Heart left ventricle (tissue), 16 donors: ENCODE results near the gene SLC41A1. TPM values are rescaled to one million over a fixed set of nuclear protein-coding genes. Genes with fewer than 3 reads are reported as not detected.

ENCODE experiments used
- ATAC-seq, 4 donors: fragments of 200-7000 bp; cut with Tn5 transposase; one replicate each; pipeline ENCODE4 v1.9.1; 2020 to 2022; ENCODE audit warnings: moderate library complexity in 4 of 4, mild to moderate bottlenecking in 3 of 4, moderate number of reproducible peaks in 1 of 4
- DNase-seq, 5 donors: peaks; one replicate each; pipeline ENCODE4 v3.0.0-alpha.2; 2020
- H3K27ac ChIP-seq, 12 donors: fragments of 200-600 bp; sonication (generic) in 4 of 12; one replicate each; pipeline versions ENCODE4 v1.5.0 to v1.8.0; 2016 to 2022; ENCODE audit warnings: mild to moderate bottlenecking in 2 of 12
- H3K27me3 ChIP-seq, 9 donors: fragments of 200-600 bp; sonication (generic) in 2 of 9; one replicate each; pipeline versions ENCODE4 v1.5.1 to v1.8.0; 2016 to 2022; ENCODE audit warnings: mild to moderate bottlenecking in 3 of 9
- H3K36me3 ChIP-seq, 9 donors: fragments of 200-600 bp; sonication (generic) in 2 of 9; one replicate each; pipeline versions ENCODE4 v1.5.0 to v1.8.0; 2018 to 2022; ENCODE audit warnings: mild to moderate bottlenecking in 2 of 9
- H3K4me1 ChIP-seq, 12 donors: fragments of 200-600 bp; sonication (generic) in 4 of 12; one replicate each; pipeline versions ENCODE4 v1.5.0 to v1.8.0; 2016 to 2022; ENCODE audit warnings: mild to moderate bottlenecking in 3 of 12
- H3K4me3 ChIP-seq, 12 donors: fragments of 200-600 bp; sonication (generic) in 4 of 12; one replicate each; pipeline versions ENCODE4 v1.5.0 to v1.8.0; 2017 to 2022; ENCODE audit warnings: mild to moderate bottlenecking in 9 of 12, moderate library complexity in 4 of 12
- H3K9me3 ChIP-seq, 12 donors: fragments of 200-600 bp; sonication (generic) in 4 of 12; one replicate each; pipeline versions ENCODE4 v1.5.0 to v1.8.0; 2016 to 2022; ENCODE audit warnings: mild to moderate bottlenecking in 1 of 12
- CTCF ChIP-seq, 12 donors: fragments of 200-600 bp; sonication (generic) in 4 of 12; IDR thresholded peaks; one replicate each; pipeline versions ENCODE4 v1.5.0 to v1.8.0; 2018 to 2022; ENCODE audit warnings: antibody characterized with exemption in 12 of 12, mild to moderate bottlenecking in 5 of 12
- POLR2A ChIP-seq, 2 donors: fragments of 450-650 bp; IDR thresholded peaks; one replicate each; pipeline ENCODE4 v1.6.1; 2017; ENCODE audit warnings: antibody characterized with exemption in 2 of 2, mild to moderate bottlenecking in 2 of 2, moderate library complexity in 2 of 2
- WGBS, 4 donors: extraction: QIAGEN DNeasy Blood & Tissue Kit in 2 of 4; methylation state at CpG; one replicate each; pipeline versions ENCODE4 v1.1.5 to v1.1.7; 2013 to 2018; 5-methylcytosine and 5-hydroxymethylcytosine counted together
- intact Hi-C, 10 donors: fragments of 100-400 bp; cut with DNase I; formaldehyde crosslinking; loops; one replicate each; pipeline versions ENCODE4 v1.11.1 to v1.14.2; 2022
- polyA plus RNA-seq, 2 donors: library from polyadenylated mRNA; stranded (reverse); fragments of 200-250 nt; gene quantifications; one replicate each; pipeline ENCODE4 v1.2.3, GENCODE V29; 2013
- total RNA-seq, 9 donors: library from RNA; depleted of rRNA in 2 of 9; stranded (reverse); fragments of >200 nt in 2 of 9; fragmentation: NEBNext Ultra II Directional in 3 of 9; extraction: Animal tissue kit (Norgen Biotek cat#: 25700) in 3 of 9; gene quantifications; one replicate each; pipeline versions ENCODE4 v1.1.0 to v1.2.4, GENCODE V29; 2016 to 2023
- donor health status: ischemic (EF 13 %, LVEDD 7.1; RV severe dilation, severe dysfunction).
- donor health status: healthy with polysubstance abuse.
- donor health status: DM: no; HTN: yes; CAD: no.
- donor health status: DM: no; HTN: no; CAD: no.
- donor health status: ischemic (EF 25% LVEDD 6.9; RV normal size, moderate dysfunction).
- donor health status: ischemic (EF 25% LVEDD 5.7; RV mildly dilated, moderate dysfunction).
- donor health status: healthy.
- donor health status: DM: yes; HTN: yes; CAD: no.
- donor health status: ischemic (EF 35%, LVEDD 5.7; RV mildly dilated, moderate dysfunction).
- donor health status: nonischemic (EF 11% LVEDD 7.7; RV severe dilation, severe dysfunction).
- donor health status: DM: yes; HTN: yes; CAD: no.
- donor health status: PGD.
- donor health status: ischemic (EF 29% LVEDD 5.4; RV normal size, mild dysfunction).
- donor health status: nonischemic (EF 23%, LVEDD 6.1; RV moderate dilation, normal function).

SLC41A1 gene
- total and polyA plus RNA-seq, 11 donors = 146 to 442 (median 298) TPM

DNA sequence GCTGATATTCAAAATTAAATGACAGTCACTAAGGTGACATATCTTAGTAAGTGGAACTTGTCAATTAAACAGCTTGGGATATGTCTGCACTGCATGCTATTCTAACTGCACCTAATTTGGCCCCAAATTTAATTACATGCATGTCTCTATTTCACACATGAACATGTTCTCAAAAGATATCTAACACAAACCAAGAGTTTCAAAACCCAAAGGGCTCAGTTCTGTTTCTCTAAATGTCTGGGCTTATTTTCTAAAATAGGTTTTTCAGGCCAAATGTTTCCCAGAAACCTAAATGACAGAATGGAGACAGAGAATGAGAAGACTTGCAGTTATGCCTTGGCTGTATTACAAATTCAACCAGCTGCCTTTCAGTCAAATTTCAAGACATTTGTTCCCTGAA is 49.0 kb downstream of the SLC41A1 start:
- intact Hi-C loops = no loop called here
- Histone ChIP-seq H3K27ac (no peak overlapping the region), H3K4me3 (no peak overlapping the region), H3K9me3 (no peaks in the 10 kb centered on the region), H3K36me3 (peaks cover 0 to 16% (median 0%) of the 10 kb centered on the region in 9 donors), H3K27me3 (no peaks in the 10 kb centered on the region), H3K4me1 (no peaks in the 10 kb centered on the region)
- TF ChIP-seq POLR2A (IDR thresholded peaks at IDR 0.05) (no peak), CTCF (IDR thresholded peaks at IDR 0.05) (no peak)
- ATAC-seq (no peak), DNase-seq (no peak)

GRCh38 chr1:205760606-205761005 is 52.4 kb downstream of the SLC41A1 start:
- no peak overlapping the region for H3K27ac ChIP-seq
- 87 to 92% (median 89%) methylated on average over 3 of the region's 3 CpGs for WGBS, 4 donors
- DNase-seq (no peak), ATAC-seq (no peak)
- no peaks in the 10 kb centered on the region for H3K27me3 ChIP-seq
- H3K4me3 ChIP-seq = no peak overlapping the region
- no peaks in the 10 kb centered on the region for H3K36me3 ChIP-seq
- H3K4me1 ChIP-seq = no peaks in the 10 kb centered on the region
- H3K9me3 ChIP-seq = no peaks in the 10 kb centered on the region
- TF ChIP-seq CTCF (IDR thresholded peaks at IDR 0.05) (no peak), POLR2A (IDR thresholded peaks at IDR 0.05) (no peak)
- intact Hi-C loops = no loop called here

DNA sequence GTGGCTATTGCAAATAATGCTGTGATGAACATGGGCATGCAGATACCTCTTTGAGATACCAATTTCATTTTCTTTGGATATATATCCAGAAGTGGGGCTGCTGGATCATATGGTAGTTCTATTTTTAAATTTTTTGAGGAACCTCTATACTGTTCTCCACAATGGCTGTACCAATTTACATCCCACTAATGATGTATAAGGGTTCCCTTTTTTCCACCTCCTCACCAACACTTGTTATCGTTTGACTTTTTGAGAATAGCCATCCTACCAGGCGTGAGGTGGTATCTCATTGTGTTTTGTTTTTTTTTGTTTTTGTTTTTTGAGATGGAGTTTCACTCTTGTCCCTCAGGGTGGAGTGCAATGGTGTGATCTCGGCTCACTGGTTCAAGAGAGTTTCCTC is 56.4 kb downstream of the SLC41A1 start:
- 90 to 96% (median 93%) methylated on average over 3 of the region's 3 CpGs for WGBS, 4 donors
- ATAC-seq (no peak), DNase-seq (no peak)
- Histone ChIP-seq H3K27ac (no peak overlapping the region), H3K36me3 (no peaks in the 10 kb centered on the region), H3K9me3 (no peaks in the 10 kb centered on the region), H3K4me3 (no peak overlapping the region), H3K27me3 (no peaks in the 10 kb centered on the region), H3K4me1 (no peaks in the 10 kb centered on the region)
- TF ChIP-seq CTCF (IDR thresholded peaks at IDR 0.05) = no peak
- no peak for TF ChIP-seq POLR2A (IDR thresholded peaks at IDR 0.05)
- intact Hi-C loops = no loop called here

- no peaks in the 10 kb centered on the region for H3K36me3 ChIP-seq
- 79 to 90% (median 85%) methylated on average over 5 of the region's 5 CpGs for WGBS, 4 donors
- H3K27me3 ChIP-seq = no peaks in the 10 kb centered on the region
- H3K27ac ChIP-seq = no peak overlapping the region
- intact Hi-C loops = loop anchor here in 2 of 10 donors (5.0 kb wide), 2 partner anchors 52 to 57 kb away; partner anchors contain the start of gene SLC41A1 (in 1 of the 2)
- peaks cover 0 to 6% (median 0%) of the 10 kb centered on the region in 12 donors for H3K4me1 ChIP-seq
- DNase-seq (no peak), ATAC-seq (no peak)
- no peak overlapping the region for H3K4me3 ChIP-seq
- no peaks in the 10 kb centered on the region for H3K9me3 ChIP-seq
- TF ChIP-seq POLR2A (IDR thresholded peaks at IDR 0.05) (no peak), CTCF (IDR thresholded peaks at IDR 0.05) (no peak)
Measured at GRCh38 chr1:205754857-205755256, 58.1 kb downstream of the SLC41A1 start.
